Right lobe of liver (tissue), 6 donors: ENCODE results near the gene MCFD2. TPM values are rescaled to one million over a fixed set of nuclear protein-coding genes. Genes with fewer than 3 reads are reported as not detected.

Experiments
- ATAC-seq, 4 donors: fragments of 200-7000 bp; cut with Tn5 transposase; one replicate each; pipeline ENCODE4 v1.9.1; 2020; ENCODE audit warnings: mild to moderate bottlenecking in 4 of 4, moderate library complexity in 4 of 4
- DNase-seq, 3 donors: peaks; one replicate each; pipeline ENCODE4 v3.0.0-alpha.2; 2020
- H3K27ac ChIP-seq, 3 donors: fragments of 200-600 bp; one replicate each; pipeline ENCODE4 v1.8.0; 2022
- H3K27me3 ChIP-seq, 2 donors: fragments of 200-600 bp; one replicate each; pipeline ENCODE4 v1.8.0; 2022
- H3K36me3 ChIP-seq, 4 donors: fragments of 200-600 bp; sonication (generic) in 1 of 4; one replicate each; pipeline versions ENCODE4 v1.5.1 to v1.8.0; 2017 to 2022; ENCODE audit warnings: control low read depth in 1 of 4
- H3K4me1 ChIP-seq, 4 donors: fragments of 200-600 bp; sonication (generic) in 1 of 4; one replicate each; pipeline versions ENCODE4 v1.5.1 to v1.8.0; 2017 to 2022; ENCODE audit warnings: control low read depth in 1 of 4
- H3K4me3 ChIP-seq, 3 donors: fragments of 200-600 bp; one replicate each; pipeline ENCODE4 v1.8.0; 2022
- H3K9me3 ChIP-seq, 4 donors: fragments of 200-600 bp; sonication (generic) in 1 of 4; one replicate each; pipeline versions ENCODE4 v1.5.1 to v1.8.0; 2017 to 2022; ENCODE audit warnings: control low read depth in 1 of 4
- POLR2A ChIP-seq: fragments of 450-650 bp; IDR thresholded peaks from one replicate; pipeline ENCODE4 v1.6.1; 2017; ENCODE audit warnings: antibody characterized with exemption, mild to moderate bottlenecking
- WGBS: methylation state at CpG from one replicate; pipeline ENCODE4 v1.1.6; 2018; ENCODE audit warnings: low coverage, low lambda C conversion rate; ENCODE audit not compliant: insufficient coverage; ENCODE audit errors: missing lambda C conversion rate; 5-methylcytosine and 5-hydroxymethylcytosine counted together
- intact Hi-C, 2 donors: fragments of 100-400 bp; cut with DNase I; formaldehyde crosslinking; loops; one replicate each; pipeline versions ENCODE4 v1.11.2 to v1.14.1; 2022
- total RNA-seq, 6 experiments: library from RNA; depleted of rRNA in 2 of 6; stranded (reverse); fragments of >200 nt in 2 of 6; fragmentation: NEBNext Ultra II Directional in 3 of 6; extraction: Animal tissue kit (Norgen Biotek cat#: 25700) in 3 of 6; gene quantifications; one replicate each; pipeline versions ENCODE4 v1.1.0 to v1.2.4, GENCODE V29; 2016 to 2023
- TF ChIP-seq, protein P1 (sequence below), 4 donors: fragments of 200-600 bp in 3 of 4; fragments of 450-650 bp in 1 of 4; IDR thresholded peaks; one replicate each; pipeline versions ENCODE4 v1.5.1 to v1.8.0; 2016 to 2022; ENCODE audit warnings: antibody characterized with exemption in 4 of 4, mild to moderate bottlenecking in 2 of 4
- donor health status: DM: no; HTN: yes; CAD: no.
- donor health status: DM: no; HTN: no; CAD: no.
- donor health status: DM: no; HTN: no; CAD: no.
- donor health status: DM: no; HTN: yes; CAD: no.
- donor health status: DM: no; HTN: yes; CAD: no.

MCFD2 gene
- total RNA-seq, 6 experiments from 2014 or later, result 85.0 to 147 (median 99.2) TPM

DNA sequence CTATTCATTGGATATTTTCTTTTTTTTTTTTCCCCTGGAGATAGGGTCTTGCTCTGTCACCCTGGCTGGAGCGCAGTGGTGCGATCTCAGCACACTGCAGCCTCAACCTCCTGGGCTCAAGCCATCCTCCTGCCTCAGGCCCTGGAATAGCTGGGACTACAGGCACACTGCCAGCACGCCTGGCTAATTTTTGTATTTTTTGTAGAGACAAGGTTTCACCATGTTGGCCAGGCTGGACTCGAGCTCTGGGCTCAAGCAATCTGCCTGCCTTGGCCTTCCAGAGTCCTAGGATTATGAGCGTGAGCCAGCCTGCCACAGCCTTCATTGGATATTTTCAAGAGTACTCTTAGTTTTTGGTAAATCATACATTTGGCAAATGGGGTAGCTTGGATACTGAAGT is 9.0 kb upstream of the MCFD2 start:
- Histone ChIP-seq H3K27me3 (no peaks in the 10 kb centered on the region), H3K27ac (no peak overlapping the region), H3K36me3 (no peaks in the 10 kb centered on the region), H3K4me1 (no peaks in the 10 kb centered on the region), H3K9me3 (no peaks in the 10 kb centered on the region), H3K4me3 (no peak overlapping the region)
- 87% methylated on average over 5 of the region's 5 CpGs for WGBS
- TF ChIP-seq POLR2A, result no peak
- TF ChIP-seq, protein P1, sequence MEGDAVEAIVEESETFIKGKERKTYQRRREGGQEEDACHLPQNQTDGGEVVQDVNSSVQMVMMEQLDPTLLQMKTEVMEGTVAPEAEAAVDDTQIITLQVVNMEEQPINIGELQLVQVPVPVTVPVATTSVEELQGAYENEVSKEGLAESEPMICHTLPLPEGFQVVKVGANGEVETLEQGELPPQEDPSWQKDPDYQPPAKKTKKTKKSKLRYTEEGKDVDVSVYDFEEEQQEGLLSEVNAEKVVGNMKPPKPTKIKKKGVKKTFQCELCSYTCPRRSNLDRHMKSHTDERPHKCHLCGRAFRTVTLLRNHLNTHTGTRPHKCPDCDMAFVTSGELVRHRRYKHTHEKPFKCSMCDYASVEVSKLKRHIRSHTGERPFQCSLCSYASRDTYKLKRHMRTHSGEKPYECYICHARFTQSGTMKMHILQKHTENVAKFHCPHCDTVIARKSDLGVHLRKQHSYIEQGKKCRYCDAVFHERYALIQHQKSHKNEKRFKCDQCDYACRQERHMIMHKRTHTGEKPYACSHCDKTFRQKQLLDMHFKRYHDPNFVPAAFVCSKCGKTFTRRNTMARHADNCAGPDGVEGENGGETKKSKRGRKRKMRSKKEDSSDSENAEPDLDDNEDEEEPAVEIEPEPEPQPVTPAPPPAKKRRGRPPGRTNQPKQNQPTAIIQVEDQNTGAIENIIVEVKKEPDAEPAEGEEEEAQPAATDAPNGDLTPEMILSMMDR (IDR thresholded peaks at IDR 0.05), result no peak
- DNase-seq (no peak), ATAC-seq (no peak)
- intact Hi-C loops, result no loop called here

DNA sequence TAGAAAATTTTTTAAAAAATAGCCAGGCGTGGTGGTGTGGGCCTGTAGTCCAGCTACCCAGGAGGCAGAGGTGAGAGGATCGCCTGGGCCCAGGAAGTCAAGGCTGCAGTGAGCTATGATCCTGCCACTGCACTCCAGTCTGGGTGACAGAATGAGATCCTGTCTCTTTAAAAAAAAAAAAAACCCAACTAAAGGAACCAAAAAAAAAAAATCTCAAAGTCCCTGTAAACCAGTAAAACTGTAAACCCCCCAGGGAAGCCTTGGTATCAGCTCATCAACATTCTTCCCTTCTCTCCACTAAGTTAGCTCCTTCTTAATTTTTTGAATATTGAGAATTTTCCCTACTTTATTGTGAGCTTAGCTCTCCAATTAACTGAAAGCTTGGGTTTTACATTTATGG is 8.4 kb upstream of the MCFD2 start:
- H3K27ac ChIP-seq, result no peak overlapping the region
- no peaks in the 10 kb centered on the region for H3K4me1 ChIP-seq
- no peaks in the 10 kb centered on the region for H3K27me3 ChIP-seq
- no peaks in the 10 kb centered on the region for H3K9me3 ChIP-seq
- H3K36me3 ChIP-seq, result no peaks in the 10 kb centered on the region
- no peak overlapping the region for H3K4me3 ChIP-seq
- TF ChIP-seq, protein P1 (IDR thresholded peaks at IDR 0.05), result no peak
- no peak for TF ChIP-seq POLR2A
- intact Hi-C loops, result no loop called here
- WGBS, result 100% methylated on average over 1 of the region's 2 CpGs
- no peak for ATAC-seq
- DNase-seq, result no peak

DNA sequence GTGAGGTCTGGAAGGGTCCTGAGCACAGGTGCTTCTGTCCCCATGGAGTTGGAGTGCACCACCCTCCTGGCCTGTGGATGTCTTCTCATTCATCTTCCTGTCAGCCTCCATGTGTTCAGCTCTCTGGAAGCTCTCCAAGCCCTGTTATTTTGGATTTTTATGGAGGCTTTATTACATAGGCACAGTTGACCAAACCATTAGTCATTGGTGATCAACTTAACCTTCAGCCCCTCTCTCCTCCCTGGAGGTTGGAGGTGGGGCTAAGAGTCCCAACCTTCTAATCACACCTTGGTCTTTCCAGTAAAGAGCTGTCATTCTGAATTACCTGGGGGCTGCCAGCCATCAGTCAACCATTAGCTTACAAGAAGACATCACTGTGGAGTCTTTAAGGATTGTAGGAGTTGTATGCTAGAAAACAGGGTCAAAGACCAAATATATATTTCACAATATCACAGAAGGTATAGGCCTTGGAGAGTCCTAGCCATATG is 7.5 kb upstream of the MCFD2 start:
- no peaks in the 10 kb centered on the region for H3K27me3 ChIP-seq
- H3K27ac ChIP-seq, result no peak overlapping the region
- ATAC-seq (peak in 1 of 4 donors; percentile 30), DNase-seq (no peak)
- H3K9me3 ChIP-seq, result no peaks in the 10 kb centered on the region
- TF ChIP-seq, protein P1 (IDR thresholded peaks at IDR 0.05), result no peak
- TF ChIP-seq POLR2A, result no peak
- H3K36me3 ChIP-seq, result no peaks in the 10 kb centered on the region
- intact Hi-C loops, result no loop called here
- H3K4me3 ChIP-seq, result no peak overlapping the region
- H3K4me1 ChIP-seq, result no peaks in the 10 kb centered on the region

DNA sequence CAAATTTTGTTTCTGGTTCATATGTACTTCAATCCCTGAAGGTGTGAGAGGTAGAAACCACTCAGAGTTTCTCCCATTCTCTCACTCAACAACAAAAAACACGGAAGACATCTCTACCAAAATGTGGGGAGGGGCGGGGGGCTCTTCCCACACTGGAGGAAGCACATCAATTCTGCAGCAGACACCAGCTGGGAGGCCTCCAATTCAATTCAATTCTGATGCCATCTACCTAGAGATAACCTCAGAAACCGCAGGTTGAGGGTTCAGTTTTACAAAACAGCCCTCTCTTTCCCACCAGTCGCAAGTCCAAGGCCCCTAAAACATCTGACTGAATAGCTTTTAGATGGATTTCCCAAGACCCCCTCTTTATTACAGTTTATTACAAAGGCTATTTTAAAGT is 7.0 kb upstream of the MCFD2 start:
- WGBS, result 86% methylated on average over 4 of the region's 4 CpGs
- TF ChIP-seq, protein P1 (IDR thresholded peaks at IDR 0.05), result no peak
- no peak for TF ChIP-seq POLR2A
- Histone ChIP-seq H3K27ac (no peak overlapping the region), H3K4me3 (no peak overlapping the region), H3K9me3 (no peaks in the 10 kb centered on the region), H3K4me1 (no peaks in the 10 kb centered on the region), H3K36me3 (no peaks in the 10 kb centered on the region), H3K27me3 (no peaks in the 10 kb centered on the region)
- ATAC-seq (no peak), DNase-seq (no peak)
- intact Hi-C loops, result no loop called here
